Spleen (tissue), 7 donors: ENCODE data around the gene TRIM66.

Experiments
- CTCF ChIP-seq, 11 experiments: fragments of 200-600 bp in 7 of 11; fragments of 450-650 bp in 4 of 11; sonication (generic) in 4 of 11; IDR thresholded peaks in 8 of 11; conservative IDR thresholded peaks in 3 of 11; 1 replicate in 7 of 11; 2 replicates in 4 of 11; pipeline versions ENCODE4 v1.4.0 to v1.8.0; 2016 to 2021; ENCODE audit warnings: antibody characterized with exemption in 11 of 11, inconsistent platforms in 4 of 11, mild to moderate bottlenecking in 1 of 11
- POLR2AphosphoS5 ChIP-seq, 3 donors: sonication (generic); formaldehyde crosslinking; IDR thresholded peaks; one replicate each; pipeline ENCODE4 v1.5.1; 2017; ENCODE audit warnings: antibody characterized with exemption in 3 of 3
- donor health status: DM: no; HTN: no; CAD: no; lungs with moderate emphysema.
- donor health status: DM: no; HTN: no; CAD: no.
- donor health status: DM: no; HTN: no; CAD: no.

DNA sequence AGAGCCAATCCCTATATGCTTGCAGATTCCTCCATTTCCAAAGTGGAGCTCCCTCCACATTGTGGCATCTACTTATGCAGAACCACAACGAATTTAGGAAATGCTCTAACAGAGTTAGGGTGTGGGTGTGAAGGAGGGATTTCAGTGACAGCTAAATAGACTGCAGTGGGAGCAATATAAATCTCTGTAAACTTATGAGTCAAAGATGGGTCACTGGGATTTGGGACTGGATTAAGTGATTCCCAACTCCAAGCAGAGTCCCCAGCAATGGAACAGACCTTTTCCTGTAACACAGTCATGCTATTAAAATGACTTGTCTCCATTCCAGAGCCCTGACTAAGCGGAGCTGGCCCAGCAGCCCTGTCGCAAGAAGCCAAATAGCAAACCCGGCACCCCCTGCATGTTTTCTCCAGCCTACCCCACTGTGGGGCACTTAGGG is 36.8 kb upstream of the TRIM66 start:
- TF ChIP-seq CTCF (IDR thresholded peaks at IDR 0.05 in 8 of 11, conservative IDR thresholded peaks at IDR 0.05 in 3 of 11): no peak
- TF ChIP-seq POLR2AphosphoS5 (IDR thresholded peaks at IDR 0.05): peak in 1 of 3 donors; percentile 52
